Fibroblast of mammary gland (primary cell): ENCODE results near the gene UACA.

ENCODE experiments used
- DNase-seq: peaks from one replicate; pipeline ENCODE4 v3.0.0-alpha.2; 2010; ENCODE audit warnings: low read depth
- H3K4me3 ChIP-seq: 2 replicates; pipeline ENCODE4 v1.5.1; 2011; ENCODE audit warnings: low read depth, mild to moderate bottlenecking, low read length, moderate library complexity; ENCODE audit not compliant: control insufficient read depth
- TF ChIP-seq, protein P1 (sequence below): conservative IDR thresholded peaks from 2 replicates; pipeline ENCODE4 v1.5.1; 2011; ENCODE audit warnings: low read depth, low read length, inconsistent platforms; ENCODE audit not compliant: control insufficient read depth, insufficient read depth

UACA gene

DNA sequence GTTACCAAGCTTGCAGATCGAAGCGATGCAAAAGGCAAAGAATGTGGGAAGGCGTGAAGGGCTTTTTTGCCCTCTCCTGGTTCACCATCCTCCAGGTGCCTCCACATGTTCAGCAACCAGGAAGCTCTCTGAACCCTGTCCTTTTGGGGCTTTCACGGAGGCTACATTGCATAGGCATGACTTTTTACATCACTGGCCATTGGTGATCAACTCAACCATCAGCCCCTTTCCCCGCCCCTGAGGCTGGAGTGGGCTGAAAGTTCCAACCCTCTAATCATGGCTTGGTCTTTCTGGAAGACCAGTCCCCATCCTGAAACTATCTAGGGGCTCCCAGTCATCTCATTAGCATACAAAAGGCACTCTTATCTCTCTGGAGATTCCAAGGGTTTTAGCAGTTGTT is 52.6 kb downstream of the UACA start:
- TF ChIP-seq, protein P1, sequence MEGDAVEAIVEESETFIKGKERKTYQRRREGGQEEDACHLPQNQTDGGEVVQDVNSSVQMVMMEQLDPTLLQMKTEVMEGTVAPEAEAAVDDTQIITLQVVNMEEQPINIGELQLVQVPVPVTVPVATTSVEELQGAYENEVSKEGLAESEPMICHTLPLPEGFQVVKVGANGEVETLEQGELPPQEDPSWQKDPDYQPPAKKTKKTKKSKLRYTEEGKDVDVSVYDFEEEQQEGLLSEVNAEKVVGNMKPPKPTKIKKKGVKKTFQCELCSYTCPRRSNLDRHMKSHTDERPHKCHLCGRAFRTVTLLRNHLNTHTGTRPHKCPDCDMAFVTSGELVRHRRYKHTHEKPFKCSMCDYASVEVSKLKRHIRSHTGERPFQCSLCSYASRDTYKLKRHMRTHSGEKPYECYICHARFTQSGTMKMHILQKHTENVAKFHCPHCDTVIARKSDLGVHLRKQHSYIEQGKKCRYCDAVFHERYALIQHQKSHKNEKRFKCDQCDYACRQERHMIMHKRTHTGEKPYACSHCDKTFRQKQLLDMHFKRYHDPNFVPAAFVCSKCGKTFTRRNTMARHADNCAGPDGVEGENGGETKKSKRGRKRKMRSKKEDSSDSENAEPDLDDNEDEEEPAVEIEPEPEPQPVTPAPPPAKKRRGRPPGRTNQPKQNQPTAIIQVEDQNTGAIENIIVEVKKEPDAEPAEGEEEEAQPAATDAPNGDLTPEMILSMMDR = no peak
- H3K4me3 ChIP-seq = no peak overlapping the region
- no peak for DNase-seq

DNA sequence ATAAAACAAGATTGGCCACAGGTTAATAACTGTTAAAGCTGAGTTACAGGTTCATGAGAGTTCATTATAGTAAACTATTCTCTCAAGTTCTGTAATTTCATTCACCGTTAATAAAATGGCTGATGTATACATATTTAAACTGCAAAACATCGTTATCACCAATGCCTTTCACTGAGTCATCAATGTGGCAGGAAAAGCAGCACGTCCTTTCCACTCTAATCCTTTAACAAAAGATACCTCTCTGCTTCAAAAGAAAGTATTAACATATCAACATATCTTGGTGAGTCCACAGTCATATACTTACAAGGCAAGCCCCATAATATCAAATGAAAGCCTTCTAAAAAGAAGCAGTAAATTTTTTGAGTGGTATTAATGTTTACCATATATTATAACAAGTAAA is 54.5 kb downstream of the UACA start:
- no peak overlapping the region for H3K4me3 ChIP-seq
- TF ChIP-seq, protein P1 = no peak
- no peak for DNase-seq

DNA sequence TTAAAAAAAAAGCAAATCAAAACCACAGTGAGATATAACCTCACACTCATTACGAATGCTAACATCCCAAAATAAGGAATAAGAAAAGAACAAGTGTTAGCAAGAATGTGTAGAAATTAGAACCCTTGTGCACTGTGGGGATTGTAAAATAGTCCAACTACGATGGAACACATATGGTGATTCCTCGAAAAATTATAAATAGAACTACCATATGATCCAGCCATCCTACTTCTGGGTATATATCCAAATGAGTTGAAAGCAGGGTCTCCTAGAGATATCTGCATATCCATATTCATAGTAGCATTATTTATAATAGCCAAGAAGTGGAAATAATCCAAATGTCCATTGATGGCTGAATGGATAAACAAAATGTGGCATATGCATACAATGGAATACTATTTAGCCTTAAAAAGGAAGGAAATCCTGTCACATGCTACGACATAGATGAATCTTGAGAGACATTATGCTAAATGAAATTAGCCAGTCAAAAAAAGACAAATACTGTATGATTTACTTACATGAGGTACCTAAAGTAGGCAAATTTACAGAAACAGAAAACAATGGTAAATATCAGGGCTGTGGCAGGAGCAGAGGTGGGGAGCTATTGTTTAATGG is 55.6 kb downstream of the UACA start:
- H3K4me3 ChIP-seq = no peak overlapping the region
- TF ChIP-seq, protein P1 = no peak
- DNase-seq = no peak

DNA sequence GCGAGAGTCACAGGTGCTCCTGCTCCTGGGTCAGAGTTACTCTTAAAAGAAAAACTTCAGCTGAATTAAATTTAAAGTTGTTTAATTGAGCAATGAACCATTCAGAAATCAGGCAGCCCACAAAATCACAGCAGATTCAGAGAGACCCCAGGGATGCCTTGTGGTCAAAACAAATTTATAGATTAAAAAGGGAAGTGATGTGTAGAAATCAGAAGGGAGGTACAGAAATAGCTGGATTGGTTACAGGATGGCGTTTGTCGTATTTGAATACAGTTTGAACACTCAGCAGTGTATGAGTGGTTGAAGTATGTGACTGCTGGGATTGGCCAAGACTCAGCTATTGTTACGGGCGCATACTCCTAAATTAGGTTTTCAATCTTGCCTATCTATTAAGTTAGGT is 58.6 kb downstream of the UACA start:
- no peak overlapping the region for H3K4me3 ChIP-seq
- DNase-seq = no peak
- TF ChIP-seq, protein P1 = no peak

DNA sequence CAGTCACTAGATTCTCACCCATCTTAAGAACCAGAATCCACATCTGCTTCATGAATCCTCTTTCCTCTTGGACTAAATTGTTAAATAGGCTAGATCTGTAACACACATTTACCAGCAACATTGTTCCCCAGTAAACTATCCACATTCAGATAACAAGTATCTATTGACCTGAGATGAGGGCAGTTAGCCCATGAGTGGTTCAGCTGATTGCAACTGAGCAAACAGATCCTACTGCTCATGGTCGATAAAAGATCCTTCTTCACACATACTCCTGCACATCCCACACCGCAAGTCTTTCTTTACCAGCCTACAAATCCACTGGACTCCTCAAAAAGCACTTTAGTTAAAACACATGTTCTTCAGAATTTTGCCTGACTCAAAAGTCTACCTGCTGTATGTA is 59.2 kb downstream of the UACA start:
- no peak for DNase-seq
- TF ChIP-seq, protein P1 = no peak
- no peak overlapping the region for H3K4me3 ChIP-seq

DNA sequence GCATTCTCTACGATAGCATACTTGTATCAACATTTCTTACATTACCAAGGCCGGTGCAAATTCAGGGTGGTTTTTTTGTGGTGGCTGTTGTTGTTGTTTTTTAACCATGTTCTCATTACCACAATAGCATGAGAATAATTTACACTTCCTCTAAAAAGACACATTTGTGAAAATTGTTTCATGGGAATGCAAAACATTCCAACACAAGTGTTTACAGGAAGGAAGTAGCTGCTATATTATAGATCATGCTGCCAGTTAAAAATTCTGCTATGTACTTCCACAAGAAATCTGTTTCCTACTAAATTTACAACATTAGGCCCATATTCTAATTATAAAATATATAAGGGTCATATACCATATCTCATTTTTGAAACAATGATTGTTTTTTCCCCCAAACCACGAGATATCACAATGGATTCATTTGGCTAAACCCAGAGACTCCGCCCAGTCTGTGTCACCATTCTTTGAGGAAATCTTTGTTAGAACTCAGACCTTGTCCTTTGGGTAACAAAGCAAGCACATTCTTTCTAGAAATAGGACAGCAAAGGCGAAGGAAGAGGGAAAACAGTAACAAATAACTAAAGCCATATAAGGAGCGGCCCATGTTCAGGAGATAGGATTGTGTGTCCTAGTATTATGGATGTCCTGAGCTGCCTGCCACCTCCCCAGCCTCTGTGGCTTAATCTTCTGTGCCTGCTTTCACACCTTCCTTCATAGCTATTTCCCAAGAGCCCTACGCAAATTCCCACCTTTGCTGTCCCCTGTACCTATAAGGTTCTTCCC is 60.1 kb downstream of the UACA start:
- DNase-seq = peak; percentile 24
- H3K4me3 ChIP-seq = no peak overlapping the region
- TF ChIP-seq, protein P1 = no peak
